ENCODE measurements around the gene GAGE10.

DNA sequence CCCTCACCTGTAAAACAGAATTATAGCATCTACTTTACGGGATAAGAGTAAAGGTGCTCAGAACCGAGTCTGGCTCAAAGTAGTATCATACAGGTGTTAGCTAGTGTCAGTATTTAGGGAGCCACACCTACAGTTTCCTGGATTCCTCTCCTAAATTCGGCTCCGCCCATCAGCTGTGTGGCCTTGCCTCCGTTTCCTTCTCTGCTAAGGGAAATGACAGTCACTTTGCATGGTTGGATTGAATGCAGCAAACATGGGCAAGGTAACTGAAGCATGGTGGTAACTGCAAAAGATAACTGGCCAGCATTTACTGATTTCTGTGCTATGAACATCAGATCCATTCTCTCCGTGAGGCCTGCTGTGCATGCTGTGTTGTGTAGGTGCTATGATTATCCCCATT is 31.0 kb upstream of the GAGE10 start:
- TF ChIP-seq CEBPB (IDR thresholded peaks at IDR 0.05; ENCODE audit: low read depth, low read length) (no peak), CTCF (conservative IDR thresholded peaks at IDR 0.05; ENCODE audit: low read depth, low read length) (no peak), POLR2A (IDR thresholded peaks at IDR 0.05; ENCODE audit: low read depth, low read length) (no peak), FOS (IDR thresholded peaks at IDR 0.05; ENCODE audit: low read depth, low read length) (no peak), BHLHE40 (IDR thresholded peaks at IDR 0.05; ENCODE audit: low read depth, low read length) (no peak), NFE2L2 (IDR thresholded peaks at IDR 0.05; ENCODE audit: low read depth, low read length) (no peak), MXI1 (IDR thresholded peaks at IDR 0.05; ENCODE audit: borderline replicate concordance, low read depth, low read length) (no peak), RFX5 (IDR thresholded peaks at IDR 0.05; ENCODE audit: low read depth, low read length) (no peak), RAD21 (IDR thresholded peaks at IDR 0.05; ENCODE audit: low read length) (no peak), MAZ (IDR thresholded peaks at IDR 0.05; ENCODE audit: borderline replicate concordance, low read depth, low read length) (no peak)

All from IMR-90 (cell line).